Endothelial cell of umbilical vein (primary cell): ENCODE data around the gene HDAC7. TPM values are rescaled to one million over a fixed set of nuclear protein-coding genes. Genes with fewer than 3 reads are reported as not detected.

Source experiments
- BruUV-seq: library from RNA; stranded (reverse); fragments of 400-500 nt; replicated peaks from 2 replicates; lab custom pipeline; 2021; lab: Mats Ljungman, UMichigan
- CTCF ChIA-PET: fragments of 300-600, 350-600 bp; sonication (Branson Sonifier 250); formaldehyde crosslinking; loops from one replicate; lab custom pipeline; 2021; ENCODE audit warnings: antibody characterized with exemption, inconsistent platforms; lab: Charles Lee
- POLR2A ChIA-PET: fragments of 300-600, 350-600 bp; sonication (Branson Sonifier 250); formaldehyde crosslinking; loops from one replicate; lab custom pipeline; 2021; ENCODE audit warnings: antibody characterized with exemption, inconsistent platforms; lab: Charles Lee
- DNase-seq: peaks from one replicate; pipeline ENCODE4 v3.0.0-alpha.2; 2011; ENCODE audit warnings: low read depth, low spot score
- FAIRE-seq: peaks from 2 replicates; lab custom pipeline; 2011; peaks lifted over from hg19 to GRCh38; lab: Jason Lieb, UNC
- H2AFZ ChIP-seq: 2 replicates; pipeline ENCODE4 v1.6.0; 2012; ENCODE audit warnings: low read depth, low read length, control low read depth, inconsistent platforms
- H3K27ac ChIP-seq: 2 replicates; pipeline ENCODE4 v1.5.1; 2011; ENCODE audit warnings: low read depth, mild to moderate bottlenecking, control low read depth, low read length, moderate library complexity; ENCODE audit not compliant: insufficient read depth
- H3K27me3 ChIP-seq, 2 experiments: 2 replicates each; pipeline versions ENCODE4 v1.6.0 to v1.6.1; 2011; ENCODE audit warnings: low read length in 2 of 2, mixed read lengths in 1 of 2; ENCODE audit not compliant: control insufficient read depth in 2 of 2, insufficient read depth in 2 of 2
- H3K36me3 ChIP-seq, 2 experiments: 2 replicates in 1 of 2; 3 replicates in 1 of 2; pipeline ENCODE4 v1.5.1; 2011; ENCODE audit warnings: low read length in 2 of 2, mild to moderate bottlenecking in 1 of 2, moderate library complexity in 1 of 2; ENCODE audit not compliant: control insufficient read depth in 2 of 2, insufficient read depth in 2 of 2; ENCODE audit errors: extremely low read depth in 1 of 2
- H3K4me1 ChIP-seq: 3 replicates; pipeline ENCODE4 v1.5.1; 2011; ENCODE audit warnings: mild to moderate bottlenecking, low read length; ENCODE audit not compliant: control insufficient read depth, insufficient read depth; ENCODE audit errors: extremely low read depth
- H3K4me2 ChIP-seq: 2 replicates; pipeline ENCODE4 v1.6.1; 2011; ENCODE audit warnings: low read length, control low read depth, mixed read lengths; ENCODE audit not compliant: insufficient read depth
- H3K4me3 ChIP-seq, 3 experiments: fragments of 200-600 bp in 1 of 3; sonication (generic), shearing (Covaris generic) in 1 of 3; replicated peaks in 1 of 3; 2 replicates each; pipeline ENCODE4 v1.5.1; 2011 to 2016; ENCODE audit warnings: control low read depth in 3 of 3, low read length in 3 of 3, mild to moderate bottlenecking in 2 of 3, inconsistent platforms in 1 of 3, low read depth in 1 of 3, moderate library complexity in 1 of 3; ENCODE audit not compliant: insufficient read depth in 1 of 3
- H3K79me2 ChIP-seq: 2 replicates; pipeline ENCODE4 v1.6.0; 2012; ENCODE audit warnings: low read length, inconsistent platforms; ENCODE audit not compliant: control insufficient read depth, insufficient read depth
- H3K9ac ChIP-seq: replicated peaks from 2 replicates; pipeline ENCODE3; 2011; ENCODE audit warnings: low read length, control low read depth; ENCODE audit not compliant: insufficient read depth; ENCODE audit errors: extremely low read depth
- H3K9me1 ChIP-seq: replicated peaks from 3 replicates; pipeline ENCODE4 v1.6.0; 2011; ENCODE audit warnings: mild to moderate bottlenecking, low read length; ENCODE audit not compliant: control insufficient read depth, insufficient read depth; ENCODE audit errors: extremely low read depth
- H3K9me3 ChIP-seq: replicated peaks from 2 replicates; pipeline ENCODE4 v1.5.1; 2012; ENCODE audit warnings: low read length, inconsistent platforms; ENCODE audit not compliant: control insufficient read depth, insufficient read depth
- H4K20me1 ChIP-seq: replicated peaks from 2 replicates; pipeline ENCODE3; 2011; ENCODE audit warnings: mild to moderate bottlenecking, low read length; ENCODE audit not compliant: control insufficient read depth, insufficient read depth; ENCODE audit errors: extremely low read depth
- CTCF ChIP-seq, 2 donors: IDR thresholded peaks; 1 replicate in 1 of 2; 2 replicates in 1 of 2; pipeline ENCODE4 v1.5.1; 2011; ENCODE audit warnings: low read length in 2 of 2, mild to moderate bottlenecking in 2 of 2, moderate library complexity in 2 of 2, control low read depth in 1 of 2, inconsistent platforms in 1 of 2, low read depth in 1 of 2; ENCODE audit not compliant: insufficient read depth in 1 of 2; ENCODE audit errors: extremely low read depth in 1 of 2
- EZH2 ChIP-seq: IDR thresholded peaks from 2 replicates; pipeline ENCODE4 v1.6.1; 2012; ENCODE audit warnings: borderline replicate concordance, low read depth, mild to moderate bottlenecking, moderate library complexity, low read length, inconsistent platforms; ENCODE audit not compliant: severe bottlenecking
- FOS ChIP-seq: IDR thresholded peaks from 2 replicates; pipeline ENCODE4 v1.6.1; 2011; ENCODE audit warnings: mild to moderate bottlenecking, low read length, moderate library complexity, borderline replicate concordance; ENCODE audit not compliant: insufficient read depth
- GATA2 ChIP-seq: IDR thresholded peaks from 2 replicates; pipeline ENCODE4 v1.7.0; 2011; ENCODE audit warnings: low read depth, mild to moderate bottlenecking, moderate library complexity, mixed read lengths, low read length; ENCODE audit not compliant: insufficient read length, insufficient read depth
- JUN ChIP-seq: IDR thresholded peaks from 2 replicates; pipeline ENCODE4 v1.6.1; 2011; ENCODE audit warnings: borderline replicate concordance, low read depth; ENCODE audit not compliant: insufficient read length, insufficient read depth
- MAX ChIP-seq: IDR thresholded peaks from 2 replicates; pipeline ENCODE4 v1.6.1; 2011; ENCODE audit not compliant: insufficient read depth, insufficient read length
- MYC ChIP-seq: IDR thresholded peaks from one replicate; pipeline ENCODE4 v1.6.1; 2011; ENCODE audit warnings: mild to moderate bottlenecking, low read depth, low read length
- POLR2A ChIP-seq: IDR thresholded peaks from 2 replicates; pipeline ENCODE4 v1.6.1; 2012; ENCODE audit warnings: low read depth, mild to moderate bottlenecking, control low read depth, low read length
- POLR2AphosphoS5 ChIP-seq: IDR thresholded peaks from 2 replicates; pipeline ENCODE4 v1.6.1; 2012; ENCODE audit warnings: low read depth, mild to moderate bottlenecking, control low read depth, low read length, moderate library complexity; ENCODE audit not compliant: insufficient read depth
- dilution Hi-C: fragments of 300-500 bp; cut with MboI; formaldehyde crosslinking; loops from one replicate; pipeline ENCODE4 v1.15.0; 2019; ENCODE audit warnings: low sequenced_read_pairs; ENCODE audit not compliant: extremely low pct_ligation_motif_present
- intact Hi-C: fragments of 100-400 bp; cut with micrococcal nuclease; formaldehyde crosslinking; loops from one replicate; pipeline ENCODE4 v1.10.0; 2022
- polyA plus RNA-seq, 4 experiments: library from polyadenylated mRNA; depleted of rRNA in 3 of 4; stranded (reverse) in 3 of 4; unstranded in 1 of 4; fragments of >200 nt; gene quantifications; 2 replicates each; pipeline versions ENCODE4 v1.2.1 to v1.2.3, GENCODE V29; 2011 to 2012; ENCODE audit warnings: missing spikeins in 1 of 4
- total RNA-seq: library from RNA; stranded (reverse); gene quantifications from 2 replicates; pipeline ENCODE4 v1.2.3, GENCODE V29; 2021

The HDAC7 gene
- total and polyA plus RNA-seq, 2 donors (not counting 3 experiments of a cell fraction or from before 2014, with no cell fraction given) = 119 to 249 TPM

- H3K9ac ChIP-seq = no peak overlapping the region
- dilution Hi-C loops = no loop called here
- CTCF ChIA-PET = interaction anchor here (1.3 to 7.8 kb wide), 2 partner anchors 13 to 14 kb away, joined by 5 to 246 read pairs; no protein-coding TSS in a partner anchor
- FAIRE-seq (no peak), DNase-seq (no peak)
- H3K4me1 ChIP-seq = peaks cover 31% of the 10 kb centered on the region
- H3K36me3 ChIP-seq = no peaks in the 10 kb centered on the region
- no peaks in the 10 kb centered on the region for H3K9me3 ChIP-seq
- H2AFZ ChIP-seq = no peak overlapping the region
- POLR2A ChIA-PET = no interaction called here
- H3K4me3 ChIP-seq = no peak overlapping the region
- H3K79me2 ChIP-seq = peaks cover 22% of the 10 kb centered on the region
- no peaks in the 10 kb centered on the region for H3K27me3 ChIP-seq
- intact Hi-C loops = no loop called here
- no peak for TF ChIP-seq JUN
- TF ChIP-seq MYC = no peak
- H4K20me1 ChIP-seq = no peaks in the 10 kb centered on the region
- no peak overlapping the region for H3K27ac ChIP-seq
- H3K9me1 ChIP-seq = no peaks in the 10 kb centered on the region
- no peak overlapping the region for H3K4me2 ChIP-seq
- BruUV-seq = no TSS peak
These were observed 2.7 kb upstream of the HDAC7 start for GRCh38 chr12:47822401-47822800.

GRCh38 chr12:47821346-47821706 lies 1.6 kb upstream of the HDAC7 start:
- Histone ChIP-seq H3K36me3 (no peaks in the 10 kb centered on the region), H4K20me1 (no peaks in the 10 kb centered on the region), H3K27ac (peak overlapping the region; percentile 93), H3K27me3 (no peaks in the 10 kb centered on the region), H3K4me1 (peaks cover 39% of the 10 kb centered on the region), H3K9me1 (no peaks in the 10 kb centered on the region), H3K9ac (peak overlapping the region; percentile 54), H2AFZ (peak overlapping the region; percentile 0), H3K9me3 (no peaks in the 10 kb centered on the region), H3K79me2 (peaks cover 33% of the 10 kb centered on the region), H3K4me3 (no peak overlapping the region), H3K4me2 (peak overlapping the region; percentile 43)
- intact Hi-C loops (no loop called here), dilution Hi-C loops (no loop called here)
- no TSS peak for BruUV-seq
- no peak for TF ChIP-seq GATA2
- TF ChIP-seq JUN = no peak
- TF ChIP-seq MYC = no peak
- TF ChIP-seq POLR2A = no peak
- no peak for TF ChIP-seq EZH2
- no peak for TF ChIP-seq POLR2AphosphoS5
- no peak for TF ChIP-seq CTCF (IDR thresholded peaks at IDR 0.05; ENCODE audit: extremely low read depth in 1 of 2, insufficient read depth in 1 of 2, low read depth in 1 of 2, low read length in 2 of 2)
- TF ChIP-seq MAX = no peak
- no peak for TF ChIP-seq FOS
- FAIRE-seq = peak; percentile 40
- ChIA-PET CTCF (interaction anchor here (0.9 to 7.8 kb wide), 5 partner anchors 9 to 39 kb away, joined by 3 to 246 read pairs (median 8); no protein-coding TSS in a partner anchor), POLR2A (interaction anchor here (0.8 to 1.8 kb wide), 4 partner anchors 8 to 16 kb away, joined by 3 to 8 read pairs (median 6); no protein-coding TSS in a partner anchor)
- DNase-seq = peak; percentile 49
